ENCODE data around the gene ATG13. TPM values are rescaled to one million over a fixed set of nuclear protein-coding genes. Genes with fewer than 3 reads are reported as not detected.

Gene ATG13
- total RNA-seq, 1 experiment from 2014 or later, result 69.2 TPM

DNA sequence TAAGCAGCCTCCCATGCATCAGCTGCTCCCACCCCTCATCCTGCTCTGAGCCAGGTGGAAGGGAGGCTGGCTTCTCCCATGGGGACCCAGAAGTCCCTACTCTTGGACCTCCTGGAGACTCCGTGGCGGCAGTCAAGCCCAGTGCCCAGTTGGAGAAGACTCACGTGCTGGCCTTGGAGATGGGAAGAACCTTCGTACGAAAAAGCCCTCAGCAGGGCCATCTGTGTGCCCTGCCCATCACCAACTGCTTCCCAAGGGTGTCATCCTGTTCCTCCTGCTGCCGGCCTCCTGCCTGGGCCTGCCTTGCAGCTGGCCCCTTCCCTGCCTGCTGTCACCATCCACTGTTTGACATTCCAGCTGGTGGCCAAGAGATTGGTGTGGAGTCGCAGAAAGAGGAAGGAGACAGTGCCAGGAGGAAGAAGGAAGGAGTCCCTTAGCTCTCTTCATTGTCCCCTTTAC, 55.1 kb downstream of the ATG13 start:
- Histone ChIP-seq H3K27me3 (ENCODE audit: insufficient read depth, low read length) (no peaks in the 10 kb centered on the region), H2AFZ (ENCODE audit: low read depth, low read length, poor library complexity, severe bottlenecking) (no peak overlapping the region), H3K9me3 (ENCODE audit: control insufficient read depth in 1 of 2, insufficient read depth in 1 of 2, low read depth in 1 of 2, low read length in 2 of 2) (no peaks in the 10 kb centered on the region), H3K27ac (ENCODE audit: low read depth, low read length) (no peak overlapping the region), H3K9ac (ENCODE audit: low read length) (no peak overlapping the region), H3K4me1 (ENCODE audit: control insufficient read depth in 1 of 2, insufficient read depth in 2 of 2, low read length in 2 of 2) (peaks cover 0 to 4% of the 10 kb centered on the region in 2 experiments; a peak in 1 of 4 replicates), H3K9me2 (ENCODE audit: insufficient read depth) (no peaks in the 10 kb centered on the region), H4K20me1 (ENCODE audit: insufficient read depth) (no peaks in the 10 kb centered on the region), H3K4me3 (replicated peaks in 1 of 2; ENCODE audit: low read depth in 1 of 2, low read length in 2 of 2) (no peak overlapping the region), H3K36me3 (ENCODE audit: control insufficient read depth in 1 of 2, insufficient read depth in 2 of 2, low read length in 2 of 2) (peaks cover 7 to 20% of the 10 kb centered on the region in 2 experiments; a peak in 3 of 4 replicates), H3K4me2 (ENCODE audit: low read length) (no peak overlapping the region), H3K79me2 (ENCODE audit: insufficient read depth, low read length) (no peaks in the 10 kb centered on the region)
- TF ChIP-seq EZH2 (IDR thresholded peaks at IDR 0.05) (no peak), FOSL1 (IDR thresholded peaks at IDR 0.05; ENCODE audit: low read depth) (no peak), SP1 (IDR thresholded peaks at IDR 0.05; ENCODE audit: low read depth) (no peak), CEBPB (IDR thresholded peaks at IDR 0.05; ENCODE audit: low read depth) (no peak), POLR2A (IDR thresholded peaks at IDR 0.05; ENCODE audit: borderline replicate concordance, extremely low read depth, insufficient read depth, insufficient read length) (no peak), TCF7L2 (IDR thresholded peaks at IDR 0.05; ENCODE audit: borderline replicate concordance, extremely low read depth, insufficient read depth, insufficient read length) (no peak), JUND (IDR thresholded peaks at IDR 0.05) (no peak), ZFX (IDR thresholded peaks at IDR 0.05) (no peak), POLR2AphosphoS5 (IDR thresholded peaks at IDR 0.05; ENCODE audit: low read depth, low read length) (no peak), RAD21 (IDR thresholded peaks at IDR 0.05; ENCODE audit: low read depth) (no peak)
- TF ChIP-seq, protein P1, sequence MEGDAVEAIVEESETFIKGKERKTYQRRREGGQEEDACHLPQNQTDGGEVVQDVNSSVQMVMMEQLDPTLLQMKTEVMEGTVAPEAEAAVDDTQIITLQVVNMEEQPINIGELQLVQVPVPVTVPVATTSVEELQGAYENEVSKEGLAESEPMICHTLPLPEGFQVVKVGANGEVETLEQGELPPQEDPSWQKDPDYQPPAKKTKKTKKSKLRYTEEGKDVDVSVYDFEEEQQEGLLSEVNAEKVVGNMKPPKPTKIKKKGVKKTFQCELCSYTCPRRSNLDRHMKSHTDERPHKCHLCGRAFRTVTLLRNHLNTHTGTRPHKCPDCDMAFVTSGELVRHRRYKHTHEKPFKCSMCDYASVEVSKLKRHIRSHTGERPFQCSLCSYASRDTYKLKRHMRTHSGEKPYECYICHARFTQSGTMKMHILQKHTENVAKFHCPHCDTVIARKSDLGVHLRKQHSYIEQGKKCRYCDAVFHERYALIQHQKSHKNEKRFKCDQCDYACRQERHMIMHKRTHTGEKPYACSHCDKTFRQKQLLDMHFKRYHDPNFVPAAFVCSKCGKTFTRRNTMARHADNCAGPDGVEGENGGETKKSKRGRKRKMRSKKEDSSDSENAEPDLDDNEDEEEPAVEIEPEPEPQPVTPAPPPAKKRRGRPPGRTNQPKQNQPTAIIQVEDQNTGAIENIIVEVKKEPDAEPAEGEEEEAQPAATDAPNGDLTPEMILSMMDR (IDR thresholded peaks at IDR 0.05 in 2 of 3, conservative IDR thresholded peaks at IDR 0.05 in 1 of 3; ENCODE audit: borderline replicate concordance in 1 of 3, insufficient read depth in 1 of 3, low read depth in 2 of 3, low read length in 2 of 3), result no peak
- TF ChIP-seq, protein P2, sequence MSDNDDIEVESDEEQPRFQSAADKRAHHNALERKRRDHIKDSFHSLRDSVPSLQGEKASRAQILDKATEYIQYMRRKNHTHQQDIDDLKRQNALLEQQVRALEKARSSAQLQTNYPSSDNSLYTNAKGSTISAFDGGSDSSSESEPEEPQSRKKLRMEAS (IDR thresholded peaks at IDR 0.05), result no peak
- TF ChIP-seq, protein P3, sequence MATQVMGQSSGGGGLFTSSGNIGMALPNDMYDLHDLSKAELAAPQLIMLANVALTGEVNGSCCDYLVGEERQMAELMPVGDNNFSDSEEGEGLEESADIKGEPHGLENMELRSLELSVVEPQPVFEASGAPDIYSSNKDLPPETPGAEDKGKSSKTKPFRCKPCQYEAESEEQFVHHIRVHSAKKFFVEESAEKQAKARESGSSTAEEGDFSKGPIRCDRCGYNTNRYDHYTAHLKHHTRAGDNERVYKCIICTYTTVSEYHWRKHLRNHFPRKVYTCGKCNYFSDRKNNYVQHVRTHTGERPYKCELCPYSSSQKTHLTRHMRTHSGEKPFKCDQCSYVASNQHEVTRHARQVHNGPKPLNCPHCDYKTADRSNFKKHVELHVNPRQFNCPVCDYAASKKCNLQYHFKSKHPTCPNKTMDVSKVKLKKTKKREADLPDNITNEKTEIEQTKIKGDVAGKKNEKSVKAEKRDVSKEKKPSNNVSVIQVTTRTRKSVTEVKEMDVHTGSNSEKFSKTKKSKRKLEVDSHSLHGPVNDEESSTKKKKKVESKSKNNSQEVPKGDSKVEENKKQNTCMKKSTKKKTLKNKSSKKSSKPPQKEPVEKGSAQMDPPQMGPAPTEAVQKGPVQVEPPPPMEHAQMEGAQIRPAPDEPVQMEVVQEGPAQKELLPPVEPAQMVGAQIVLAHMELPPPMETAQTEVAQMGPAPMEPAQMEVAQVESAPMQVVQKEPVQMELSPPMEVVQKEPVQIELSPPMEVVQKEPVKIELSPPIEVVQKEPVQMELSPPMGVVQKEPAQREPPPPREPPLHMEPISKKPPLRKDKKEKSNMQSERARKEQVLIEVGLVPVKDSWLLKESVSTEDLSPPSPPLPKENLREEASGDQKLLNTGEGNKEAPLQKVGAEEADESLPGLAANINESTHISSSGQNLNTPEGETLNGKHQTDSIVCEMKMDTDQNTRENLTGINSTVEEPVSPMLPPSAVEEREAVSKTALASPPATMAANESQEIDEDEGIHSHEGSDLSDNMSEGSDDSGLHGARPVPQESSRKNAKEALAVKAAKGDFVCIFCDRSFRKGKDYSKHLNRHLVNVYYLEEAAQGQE (IDR thresholded peaks at IDR 0.05; ENCODE audit: low read depth), result no peak
- TF ChIP-seq, protein P4, sequence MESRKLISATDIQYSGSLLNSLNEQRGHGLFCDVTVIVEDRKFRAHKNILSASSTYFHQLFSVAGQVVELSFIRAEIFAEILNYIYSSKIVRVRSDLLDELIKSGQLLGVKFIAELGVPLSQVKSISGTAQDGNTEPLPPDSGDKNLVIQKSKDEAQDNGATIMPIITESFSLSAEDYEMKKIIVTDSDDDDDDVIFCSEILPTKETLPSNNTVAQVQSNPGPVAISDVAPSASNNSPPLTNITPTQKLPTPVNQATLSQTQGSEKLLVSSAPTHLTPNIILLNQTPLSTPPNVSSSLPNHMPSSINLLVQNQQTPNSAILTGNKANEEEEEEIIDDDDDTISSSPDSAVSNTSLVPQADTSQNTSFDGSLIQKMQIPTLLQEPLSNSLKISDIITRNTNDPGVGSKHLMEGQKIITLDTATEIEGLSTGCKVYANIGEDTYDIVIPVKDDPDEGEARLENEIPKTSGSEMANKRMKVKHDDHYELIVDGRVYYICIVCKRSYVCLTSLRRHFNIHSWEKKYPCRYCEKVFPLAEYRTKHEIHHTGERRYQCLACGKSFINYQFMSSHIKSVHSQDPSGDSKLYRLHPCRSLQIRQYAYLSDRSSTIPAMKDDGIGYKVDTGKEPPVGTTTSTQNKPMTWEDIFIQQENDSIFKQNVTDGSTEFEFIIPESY (IDR thresholded peaks at IDR 0.05; ENCODE audit: extremely low read depth, insufficient replicate concordance, low read length), result no peak
- intact Hi-C loops (cut with micrococcal nuclease), result no loop called here
- ChIA-PET POLR2A (no interaction called here), RAD21 (ENCODE audit: low non-redundant PET in 1 of 2, low total read pairs in 2 of 2, uncharacterized antibody in 2 of 2, unreplicated experiment in 2 of 2) (no interaction called here), CTCF (no interaction called here)
- DNase-seq (ENCODE audit: low read depth, low spot score), result no peak
- no peak for ATAC-seq
- BruUV-seq (replicated peaks), result TSS peak; percentile 22
